ENCODE data around the gene SAFB2.

Gene SAFB2

DNA sequence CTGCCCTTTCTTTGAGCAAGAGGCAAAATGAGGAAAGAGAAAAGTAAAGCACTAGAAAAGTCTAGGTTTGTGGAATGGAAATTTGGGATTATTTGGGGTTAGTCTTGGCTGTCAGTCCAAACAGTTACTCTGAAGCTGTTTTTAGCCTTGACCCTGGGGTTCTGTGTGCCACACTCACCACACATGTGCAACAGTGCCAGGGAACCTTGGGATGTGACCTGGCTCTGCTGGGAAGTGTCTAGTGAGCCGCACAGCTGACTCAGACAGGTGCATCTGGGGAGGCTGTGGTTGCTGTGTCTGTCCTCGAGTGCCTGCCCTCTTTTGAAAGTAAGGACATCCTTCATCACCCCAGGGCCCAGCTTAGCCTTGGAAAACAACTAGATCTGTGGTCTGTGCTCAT is 41.9 kb upstream of the SAFB2 start:
- TF ChIP-seq YY1 (IDR thresholded peaks at IDR 0.05; ENCODE audit: insufficient read depth, insufficient read length): no peak
- no peak for TF ChIP-seq SUZ12 (IDR thresholded peaks at IDR 0.05; ENCODE audit: extremely low read depth, insufficient read depth, insufficient read length)
- no peak for TF ChIP-seq ZNF274 (IDR thresholded peaks at IDR 0.05; ENCODE audit: low read depth, low read length)

DNA sequence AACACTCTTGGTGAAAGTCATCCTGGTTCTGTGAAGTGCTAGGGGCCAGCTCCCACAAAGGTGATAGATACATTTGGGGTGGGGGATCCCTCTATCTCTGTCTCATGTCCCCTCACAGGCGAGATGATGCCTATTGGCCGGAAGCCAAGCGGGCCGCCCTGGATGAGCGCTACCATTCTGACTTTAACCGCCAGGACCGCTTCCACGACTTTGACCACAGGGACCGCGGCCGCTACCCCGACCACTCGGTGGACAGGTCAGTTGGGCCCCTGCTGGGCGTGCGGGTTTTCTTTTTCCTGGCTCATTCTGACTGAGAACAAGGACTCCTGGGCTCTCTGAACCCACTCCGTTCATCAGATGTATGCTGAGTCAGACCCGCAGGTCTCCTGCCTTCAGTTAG is 41.3 kb upstream of the SAFB2 start:
- Histone ChIP-seq H3K9ac (ENCODE audit: insufficient read length, low read depth) (no peak overlapping the region), H3K9me3 (ENCODE audit: insufficient read depth, low read length) (no peaks in the 10 kb centered on the region), H3K36me3 (ENCODE audit: insufficient read depth, insufficient read length, low read length) (peaks cover 97% of the 10 kb centered on the region), H3K27me3 (ENCODE audit: insufficient read depth, insufficient read length) (no peaks in the 10 kb centered on the region), H3K4me1 (ENCODE audit: insufficient read depth, insufficient read length) (peaks cover 11% of the 10 kb centered on the region), H3K4me3 (ENCODE audit: insufficient read length, low read depth) (no peak overlapping the region)
- no peak for TF ChIP-seq YY1 (IDR thresholded peaks at IDR 0.05; ENCODE audit: insufficient read depth, insufficient read length)
- no peak for TF ChIP-seq ZNF274 (IDR thresholded peaks at IDR 0.05; ENCODE audit: low read depth, low read length)
- DNase-seq (ENCODE audit: low read depth, low spot score): no peak

More for the DNA sequence above, 41.9 kb upstream of the SAFB2 start:
- DNase-seq (ENCODE audit: low read depth, low spot score): no peak
- Histone ChIP-seq H3K36me3 (ENCODE audit: insufficient read depth, insufficient read length, low read length) (peaks cover 100% of the 10 kb centered on the region), H3K9me3 (ENCODE audit: insufficient read depth, low read length) (no peaks in the 10 kb centered on the region), H3K4me3 (ENCODE audit: insufficient read length, low read depth) (no peak overlapping the region), H3K9ac (ENCODE audit: insufficient read length, low read depth) (no peak overlapping the region), H3K27me3 (ENCODE audit: insufficient read depth, insufficient read length) (no peaks in the 10 kb centered on the region), H3K4me1 (ENCODE audit: insufficient read depth, insufficient read length) (peaks cover 15% of the 10 kb centered on the region)

DNA sequence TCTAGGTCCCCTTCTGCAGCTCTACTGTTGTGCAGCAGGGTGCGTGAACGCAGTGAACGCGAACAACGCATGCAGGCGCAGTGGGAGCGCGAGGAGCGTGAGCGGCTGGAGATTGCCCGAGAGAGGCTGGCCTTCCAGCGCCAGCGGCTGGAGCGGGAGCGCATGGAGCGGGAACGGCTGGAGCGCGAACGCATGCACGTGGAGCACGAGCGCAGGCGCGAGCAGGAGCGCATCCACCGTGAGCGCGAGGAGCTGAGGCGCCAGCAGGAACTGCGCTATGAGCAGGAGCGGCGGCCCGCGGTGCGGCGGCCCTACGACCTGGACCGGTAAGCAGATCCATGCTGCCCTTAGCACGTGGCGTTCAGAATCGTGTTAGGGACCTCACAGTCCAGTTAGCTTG is 38.9 kb upstream of the SAFB2 start:
- no peak overlapping the region for H3K9ac ChIP-seq (ENCODE audit: insufficient read length, low read depth)
- no peak for DNase-seq (ENCODE audit: low read depth, low spot score)
- peaks cover 93% of the 10 kb centered on the region for H3K36me3 ChIP-seq (ENCODE audit: insufficient read depth, insufficient read length, low read length)
- no peaks in the 10 kb centered on the region for H3K4me1 ChIP-seq (ENCODE audit: insufficient read depth, insufficient read length)
- H3K27me3 ChIP-seq (ENCODE audit: insufficient read depth, insufficient read length): no peaks in the 10 kb centered on the region
- H3K4me3 ChIP-seq (ENCODE audit: insufficient read length, low read depth): no peak overlapping the region
- TF ChIP-seq ZNF274 (IDR thresholded peaks at IDR 0.05; ENCODE audit: low read depth, low read length): no peak
- no peak for TF ChIP-seq YY1 (IDR thresholded peaks at IDR 0.05; ENCODE audit: insufficient read depth, insufficient read length)
- no peak for TF ChIP-seq SUZ12 (IDR thresholded peaks at IDR 0.05; ENCODE audit: extremely low read depth, insufficient read depth, insufficient read length)
- no peaks in the 10 kb centered on the region for H3K9me3 ChIP-seq (ENCODE audit: insufficient read depth, low read length)

DNA sequence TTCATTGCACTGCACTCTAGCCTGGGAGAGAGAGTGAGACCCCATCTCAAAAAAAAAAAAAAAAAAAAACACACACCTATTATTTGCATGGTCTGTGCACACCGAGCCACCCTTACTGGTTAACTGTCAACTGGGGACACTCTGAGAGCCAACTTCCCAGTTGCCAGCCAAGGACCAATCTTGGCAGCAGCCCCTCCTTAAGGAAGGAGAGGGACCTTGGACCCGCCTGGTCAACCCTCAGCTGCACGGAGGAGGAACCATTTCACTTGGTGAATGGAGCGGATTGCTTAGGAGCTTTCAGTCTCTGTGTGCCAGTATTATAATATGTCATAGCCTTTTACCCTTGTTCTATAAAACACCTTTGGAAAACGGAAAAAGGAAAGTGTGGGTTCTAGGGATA is 32.8 kb upstream of the SAFB2 start:
- Histone ChIP-seq H3K27me3 (ENCODE audit: insufficient read depth, insufficient read length) (no peaks in the 10 kb centered on the region), H3K9me3 (ENCODE audit: insufficient read depth, low read length) (no peaks in the 10 kb centered on the region), H3K9ac (ENCODE audit: insufficient read length, low read depth) (no peak overlapping the region), H3K4me1 (ENCODE audit: insufficient read depth, insufficient read length) (no peaks in the 10 kb centered on the region), H3K36me3 (ENCODE audit: insufficient read depth, insufficient read length, low read length) (peaks cover 93% of the 10 kb centered on the region), H3K4me3 (ENCODE audit: insufficient read length, low read depth) (no peak overlapping the region)
- TF ChIP-seq SUZ12 (IDR thresholded peaks at IDR 0.05; ENCODE audit: extremely low read depth, insufficient read depth, insufficient read length) (no peak), ZNF274 (IDR thresholded peaks at IDR 0.05; ENCODE audit: low read depth, low read length) (no peak), YY1 (IDR thresholded peaks at IDR 0.05; ENCODE audit: insufficient read depth, insufficient read length) (no peak)
- DNase-seq (ENCODE audit: low read depth, low spot score): no peak

DNA sequence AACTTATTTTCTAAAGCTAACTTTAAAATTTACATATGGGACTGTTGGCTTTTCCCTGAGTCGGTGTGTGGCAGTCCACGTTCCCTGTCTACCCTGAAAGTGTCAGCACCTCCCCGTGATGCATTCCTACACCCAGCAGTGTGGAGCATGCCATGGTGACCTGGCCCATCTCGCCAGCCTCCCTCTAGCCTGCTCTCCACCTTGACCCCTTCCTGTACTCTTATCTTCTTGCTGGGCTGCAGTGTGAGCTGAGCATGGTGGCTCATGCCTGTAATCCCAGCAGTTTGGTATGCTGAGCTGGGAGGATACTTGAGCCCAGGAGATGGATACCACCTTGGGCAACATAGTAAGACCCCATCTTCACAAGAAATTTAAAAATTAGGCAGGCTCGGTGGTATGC is 32.4 kb upstream of the SAFB2 start:
- Histone ChIP-seq H3K27me3 (ENCODE audit: insufficient read depth, insufficient read length) (no peaks in the 10 kb centered on the region), H3K9ac (ENCODE audit: insufficient read length, low read depth) (no peak overlapping the region), H3K9me3 (ENCODE audit: insufficient read depth, low read length) (no peaks in the 10 kb centered on the region), H3K4me3 (ENCODE audit: insufficient read length, low read depth) (no peak overlapping the region), H3K36me3 (ENCODE audit: insufficient read depth, insufficient read length, low read length) (peaks cover 93% of the 10 kb centered on the region), H3K4me1 (ENCODE audit: insufficient read depth, insufficient read length) (no peaks in the 10 kb centered on the region)
- DNase-seq (ENCODE audit: low read depth, low spot score): no peak
- no peak for TF ChIP-seq SUZ12 (IDR thresholded peaks at IDR 0.05; ENCODE audit: extremely low read depth, insufficient read depth, insufficient read length)

DNA sequence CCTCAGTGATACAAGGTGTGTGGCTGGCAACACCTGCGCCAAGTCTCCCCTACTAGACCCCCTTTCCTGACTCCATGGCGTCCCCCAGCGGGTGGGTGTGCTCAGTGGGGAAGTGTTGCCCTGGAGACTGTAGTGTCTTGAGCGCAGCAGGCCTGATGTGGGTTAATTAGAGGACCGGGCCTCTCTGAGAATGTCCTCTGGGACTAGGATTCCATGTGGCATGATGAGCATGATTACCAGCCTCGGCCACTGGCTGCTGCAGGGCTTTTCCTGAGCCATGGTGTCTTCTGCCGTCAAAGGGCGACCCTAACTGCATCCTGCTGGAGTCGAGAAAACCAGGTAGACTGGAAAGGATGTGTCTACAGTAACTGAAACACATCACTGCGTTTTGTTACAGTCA is 29.7 kb upstream of the SAFB2 start:
- Histone ChIP-seq H3K4me3 (ENCODE audit: insufficient read length, low read depth) (no peak overlapping the region), H3K9ac (ENCODE audit: insufficient read length, low read depth) (no peak overlapping the region), H3K4me1 (ENCODE audit: insufficient read depth, insufficient read length) (no peaks in the 10 kb centered on the region), H3K36me3 (ENCODE audit: insufficient read depth, insufficient read length, low read length) (peaks cover 92% of the 10 kb centered on the region), H3K27me3 (ENCODE audit: insufficient read depth, insufficient read length) (no peaks in the 10 kb centered on the region), H3K9me3 (ENCODE audit: insufficient read depth, low read length) (no peaks in the 10 kb centered on the region)
- no peak for TF ChIP-seq YY1 (IDR thresholded peaks at IDR 0.05; ENCODE audit: insufficient read depth, insufficient read length)
- no peak for TF ChIP-seq SUZ12 (IDR thresholded peaks at IDR 0.05; ENCODE audit: extremely low read depth, insufficient read depth, insufficient read length)
- TF ChIP-seq ZNF274 (IDR thresholded peaks at IDR 0.05; ENCODE audit: low read depth, low read length): no peak
- no peak for DNase-seq (ENCODE audit: low read depth, low spot score)

DNA sequence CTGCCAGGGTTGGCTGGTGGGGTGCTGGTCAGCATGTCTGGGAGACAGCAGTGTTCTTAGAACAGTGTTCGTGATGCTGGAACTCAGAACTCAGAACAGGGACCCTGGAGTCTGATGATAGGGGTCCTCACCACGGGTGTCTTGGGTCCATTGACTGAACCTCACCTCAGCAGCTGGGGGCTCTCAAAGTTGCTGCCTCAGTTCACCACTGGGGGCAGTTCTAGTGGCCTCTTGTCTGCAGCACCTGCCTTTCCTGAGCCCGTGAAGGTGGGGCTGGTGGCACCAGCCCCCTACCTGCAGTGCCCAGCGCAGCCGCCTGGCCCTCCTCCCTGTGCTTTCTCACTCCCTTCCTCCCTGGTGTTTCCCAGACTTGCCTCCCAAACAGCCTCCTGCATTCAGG is 28.8 kb upstream of the SAFB2 start:
- Histone ChIP-seq H3K36me3 (ENCODE audit: insufficient read depth, insufficient read length, low read length) (peaks cover 92% of the 10 kb centered on the region), H3K4me1 (ENCODE audit: insufficient read depth, insufficient read length) (no peaks in the 10 kb centered on the region), H3K9ac (ENCODE audit: insufficient read length, low read depth) (no peak overlapping the region), H3K27me3 (ENCODE audit: insufficient read depth, insufficient read length) (no peaks in the 10 kb centered on the region), H3K9me3 (ENCODE audit: insufficient read depth, low read length) (no peaks in the 10 kb centered on the region), H3K4me3 (ENCODE audit: insufficient read length, low read depth) (no peak overlapping the region)
- DNase-seq (ENCODE audit: low read depth, low spot score): no peak
- TF ChIP-seq YY1 (IDR thresholded peaks at IDR 0.05; ENCODE audit: insufficient read depth, insufficient read length) (no peak), ZNF274 (IDR thresholded peaks at IDR 0.05; ENCODE audit: low read depth, low read length) (no peak), SUZ12 (IDR thresholded peaks at IDR 0.05; ENCODE audit: extremely low read depth, insufficient read depth, insufficient read length) (no peak)

DNA sequence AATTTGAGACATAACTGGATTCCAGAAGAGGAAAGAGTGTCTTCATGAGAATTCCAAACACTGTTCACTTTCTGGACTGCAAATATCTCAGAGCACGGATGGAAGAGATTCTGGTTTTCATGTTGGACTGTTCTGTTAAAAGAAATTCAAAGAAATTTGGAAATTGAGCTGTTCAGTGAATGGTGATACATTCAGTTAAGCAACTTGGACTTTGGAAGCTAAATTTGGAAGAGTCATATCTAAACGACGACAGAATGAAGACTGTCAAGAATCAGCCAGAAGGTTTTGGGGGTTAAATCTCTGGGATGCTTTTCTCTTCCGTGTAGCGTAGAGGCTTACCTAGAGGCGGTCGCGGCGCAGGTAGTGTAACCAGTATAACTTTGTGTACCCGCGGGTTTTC is 25.9 kb upstream of the SAFB2 start:
- H3K36me3 ChIP-seq (ENCODE audit: insufficient read depth, insufficient read length, low read length): peaks cover 92% of the 10 kb centered on the region
- H3K9ac ChIP-seq (ENCODE audit: insufficient read length, low read depth): no peak overlapping the region
- no peak for DNase-seq (ENCODE audit: low read depth, low spot score)
- no peaks in the 10 kb centered on the region for H3K27me3 ChIP-seq (ENCODE audit: insufficient read depth, insufficient read length)
- H3K4me3 ChIP-seq (ENCODE audit: insufficient read length, low read depth): no peak overlapping the region
- no peaks in the 10 kb centered on the region for H3K9me3 ChIP-seq (ENCODE audit: insufficient read depth, low read length)
- TF ChIP-seq SUZ12 (IDR thresholded peaks at IDR 0.05; ENCODE audit: extremely low read depth, insufficient read depth, insufficient read length): no peak
- TF ChIP-seq ZNF274 (IDR thresholded peaks at IDR 0.05; ENCODE audit: low read depth, low read length): no peak
- TF ChIP-seq YY1 (IDR thresholded peaks at IDR 0.05; ENCODE audit: insufficient read depth, insufficient read length): no peak
- H3K4me1 ChIP-seq (ENCODE audit: insufficient read depth, insufficient read length): no peaks in the 10 kb centered on the region

Data from NT2/D1 (cell line).